Measurements from ENCODE around the gene GSAP. TPM values are rescaled to one million over a fixed set of nuclear protein-coding genes. Genes with fewer than 3 reads are reported as not detected.

The GSAP gene
- polyA plus RNA-seq, 1 donor from 2014 or later: 0.21 TPM

DNA sequence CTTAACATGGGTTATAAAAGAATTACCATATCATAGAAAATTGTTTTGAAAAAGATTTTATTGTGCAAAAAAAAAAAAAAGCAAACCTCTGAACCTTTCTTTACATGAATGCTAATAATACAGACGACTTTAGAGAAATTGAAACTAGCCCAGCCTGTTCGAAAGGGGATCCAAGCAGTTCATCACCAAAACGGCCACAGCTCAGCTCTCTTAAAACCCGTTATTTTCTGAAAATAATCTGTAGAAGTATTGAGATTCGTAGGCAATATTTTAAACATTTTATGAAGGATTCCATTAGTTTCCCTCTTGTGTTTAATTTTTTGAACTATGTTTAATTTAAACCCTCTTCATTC, 9.9 kb upstream of the GSAP start:
- no peak overlapping the region for H3K27ac ChIP-seq (ENCODE audit: low read length)
- TF ChIP-seq EP300 (conservative IDR thresholded peaks at IDR 0.05; ENCODE audit: poor library complexity, severe bottlenecking) (no peak), RAD21 (conservative IDR thresholded peaks at IDR 0.05) (no peak), POLR2AphosphoS5 (IDR thresholded peaks at IDR 0.05) (no peak), MXI1 (conservative IDR thresholded peaks at IDR 0.05; ENCODE audit: poor library complexity, severe bottlenecking) (no peak), EZH2 (IDR thresholded peaks at IDR 0.05; ENCODE audit: borderline replicate concordance, insufficient read depth, low read length, poor library complexity, severe bottlenecking) (no peak), SMC3 (conservative IDR thresholded peaks at IDR 0.05; ENCODE audit: poor library complexity) (no peak), TAF1 (IDR thresholded peaks at IDR 0.05; ENCODE audit: low read depth) (no peak)
- TF ChIP-seq, protein P1, sequence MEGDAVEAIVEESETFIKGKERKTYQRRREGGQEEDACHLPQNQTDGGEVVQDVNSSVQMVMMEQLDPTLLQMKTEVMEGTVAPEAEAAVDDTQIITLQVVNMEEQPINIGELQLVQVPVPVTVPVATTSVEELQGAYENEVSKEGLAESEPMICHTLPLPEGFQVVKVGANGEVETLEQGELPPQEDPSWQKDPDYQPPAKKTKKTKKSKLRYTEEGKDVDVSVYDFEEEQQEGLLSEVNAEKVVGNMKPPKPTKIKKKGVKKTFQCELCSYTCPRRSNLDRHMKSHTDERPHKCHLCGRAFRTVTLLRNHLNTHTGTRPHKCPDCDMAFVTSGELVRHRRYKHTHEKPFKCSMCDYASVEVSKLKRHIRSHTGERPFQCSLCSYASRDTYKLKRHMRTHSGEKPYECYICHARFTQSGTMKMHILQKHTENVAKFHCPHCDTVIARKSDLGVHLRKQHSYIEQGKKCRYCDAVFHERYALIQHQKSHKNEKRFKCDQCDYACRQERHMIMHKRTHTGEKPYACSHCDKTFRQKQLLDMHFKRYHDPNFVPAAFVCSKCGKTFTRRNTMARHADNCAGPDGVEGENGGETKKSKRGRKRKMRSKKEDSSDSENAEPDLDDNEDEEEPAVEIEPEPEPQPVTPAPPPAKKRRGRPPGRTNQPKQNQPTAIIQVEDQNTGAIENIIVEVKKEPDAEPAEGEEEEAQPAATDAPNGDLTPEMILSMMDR (IDR thresholded peaks at IDR 0.05; ENCODE audit: poor library complexity, severe bottlenecking): no peak
- TF ChIP-seq, protein P2, sequence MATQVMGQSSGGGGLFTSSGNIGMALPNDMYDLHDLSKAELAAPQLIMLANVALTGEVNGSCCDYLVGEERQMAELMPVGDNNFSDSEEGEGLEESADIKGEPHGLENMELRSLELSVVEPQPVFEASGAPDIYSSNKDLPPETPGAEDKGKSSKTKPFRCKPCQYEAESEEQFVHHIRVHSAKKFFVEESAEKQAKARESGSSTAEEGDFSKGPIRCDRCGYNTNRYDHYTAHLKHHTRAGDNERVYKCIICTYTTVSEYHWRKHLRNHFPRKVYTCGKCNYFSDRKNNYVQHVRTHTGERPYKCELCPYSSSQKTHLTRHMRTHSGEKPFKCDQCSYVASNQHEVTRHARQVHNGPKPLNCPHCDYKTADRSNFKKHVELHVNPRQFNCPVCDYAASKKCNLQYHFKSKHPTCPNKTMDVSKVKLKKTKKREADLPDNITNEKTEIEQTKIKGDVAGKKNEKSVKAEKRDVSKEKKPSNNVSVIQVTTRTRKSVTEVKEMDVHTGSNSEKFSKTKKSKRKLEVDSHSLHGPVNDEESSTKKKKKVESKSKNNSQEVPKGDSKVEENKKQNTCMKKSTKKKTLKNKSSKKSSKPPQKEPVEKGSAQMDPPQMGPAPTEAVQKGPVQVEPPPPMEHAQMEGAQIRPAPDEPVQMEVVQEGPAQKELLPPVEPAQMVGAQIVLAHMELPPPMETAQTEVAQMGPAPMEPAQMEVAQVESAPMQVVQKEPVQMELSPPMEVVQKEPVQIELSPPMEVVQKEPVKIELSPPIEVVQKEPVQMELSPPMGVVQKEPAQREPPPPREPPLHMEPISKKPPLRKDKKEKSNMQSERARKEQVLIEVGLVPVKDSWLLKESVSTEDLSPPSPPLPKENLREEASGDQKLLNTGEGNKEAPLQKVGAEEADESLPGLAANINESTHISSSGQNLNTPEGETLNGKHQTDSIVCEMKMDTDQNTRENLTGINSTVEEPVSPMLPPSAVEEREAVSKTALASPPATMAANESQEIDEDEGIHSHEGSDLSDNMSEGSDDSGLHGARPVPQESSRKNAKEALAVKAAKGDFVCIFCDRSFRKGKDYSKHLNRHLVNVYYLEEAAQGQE (IDR thresholded peaks at IDR 0.05; ENCODE audit: borderline replicate concordance): no peak
- H3K79me2 ChIP-seq (replicated peaks; ENCODE audit: insufficient read depth, low read length): no peaks in the 10 kb centered on the region
- no peak overlapping the region for H3K9ac ChIP-seq (ENCODE audit: low read length)
- peaks cover 2% of the 10 kb centered on the region for H3F3A ChIP-seq (ENCODE audit: insufficient read depth, low read length, poor library complexity, severe bottlenecking)
- H4K20me1 ChIP-seq (ENCODE audit: insufficient read depth): no peaks in the 10 kb centered on the region
- H3K36me3 ChIP-seq (ENCODE audit: insufficient read depth, low read length): no peaks in the 10 kb centered on the region
- no peaks in the 10 kb centered on the region for H3K9me3 ChIP-seq (ENCODE audit: low read length)
- H2AFZ ChIP-seq (ENCODE audit: low read depth, low read length): no peak overlapping the region
- no peak overlapping the region for H3K4me3 ChIP-seq (ENCODE audit: low read length)
- no peaks in the 10 kb centered on the region for H3K27me3 ChIP-seq (ENCODE audit: insufficient read depth, low read depth, low read length)
- H3K9me2 ChIP-seq (ENCODE audit: insufficient read depth, low read length): no peaks in the 10 kb centered on the region
- no peak overlapping the region for H3K4me2 ChIP-seq (ENCODE audit: low read length)

DNA sequence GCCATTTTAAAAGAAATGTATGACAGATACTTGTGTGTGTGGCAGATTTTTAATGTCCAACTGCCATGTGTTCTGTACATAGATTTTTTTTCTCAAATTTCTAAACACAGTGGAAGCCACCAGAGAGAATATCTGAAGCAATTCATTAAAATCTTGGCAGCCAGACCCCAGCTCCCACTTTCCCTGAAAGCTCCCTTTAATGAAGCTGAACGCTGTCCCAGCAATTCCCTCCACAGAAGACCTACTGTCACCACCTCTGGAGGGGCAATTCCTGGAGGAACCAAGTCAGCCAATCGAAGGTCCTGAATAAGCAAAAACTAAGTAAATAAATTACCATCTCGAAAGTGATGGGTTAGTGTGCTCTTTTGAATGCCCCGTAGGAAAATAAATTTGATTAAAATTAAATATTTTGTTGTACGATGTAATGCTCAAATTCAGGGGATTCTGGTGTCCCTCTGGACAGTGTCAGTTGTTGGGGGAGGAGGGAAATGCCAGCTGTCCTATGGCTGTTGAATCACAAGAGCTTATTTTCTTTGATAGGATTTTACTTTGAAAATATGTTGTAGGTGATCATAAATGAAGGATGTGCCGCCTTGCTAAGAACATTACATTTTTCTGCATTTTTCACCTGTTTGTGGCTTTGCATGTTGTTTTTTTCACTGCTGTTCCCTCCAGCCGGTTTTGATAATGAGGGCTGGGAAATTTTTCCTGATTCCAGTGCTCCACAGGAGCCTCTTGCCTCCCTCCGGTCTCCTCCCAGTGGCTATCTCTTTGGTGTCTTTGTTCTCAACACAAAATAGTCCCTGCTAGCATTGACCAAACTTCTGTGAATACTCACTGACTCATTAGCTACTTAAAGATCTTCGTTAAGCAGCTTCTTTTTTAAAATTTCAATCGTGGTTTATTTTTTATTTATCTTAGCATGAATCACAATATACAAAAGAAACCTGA, 9.2 kb upstream of the GSAP start:
- Histone ChIP-seq H3K27ac (ENCODE audit: low read length) (no peak overlapping the region), H3K79me2 (replicated peaks; ENCODE audit: insufficient read depth, low read length) (no peaks in the 10 kb centered on the region), H3K9me2 (ENCODE audit: insufficient read depth, low read length) (no peaks in the 10 kb centered on the region), H3K9ac (ENCODE audit: low read length) (no peak overlapping the region), H3K27me3 (ENCODE audit: insufficient read depth, low read depth, low read length) (no peaks in the 10 kb centered on the region), H4K20me1 (ENCODE audit: insufficient read depth) (no peaks in the 10 kb centered on the region), H3K4me3 (ENCODE audit: low read length) (no peak overlapping the region), H3F3A (ENCODE audit: insufficient read depth, low read length, poor library complexity, severe bottlenecking) (peaks cover 2% of the 10 kb centered on the region), H3K4me2 (ENCODE audit: low read length) (no peak overlapping the region), H3K9me3 (ENCODE audit: low read length) (no peaks in the 10 kb centered on the region), H3K36me3 (ENCODE audit: insufficient read depth, low read length) (no peaks in the 10 kb centered on the region), H2AFZ (ENCODE audit: low read depth, low read length) (no peak overlapping the region)
- TF ChIP-seq EZH2 (IDR thresholded peaks at IDR 0.05; ENCODE audit: borderline replicate concordance, insufficient read depth, low read length, poor library complexity, severe bottlenecking): no peak
- TF ChIP-seq TAF1 (IDR thresholded peaks at IDR 0.05; ENCODE audit: low read depth): no peak
- no peak for TF ChIP-seq EP300 (conservative IDR thresholded peaks at IDR 0.05; ENCODE audit: poor library complexity, severe bottlenecking)
- no peak for TF ChIP-seq RAD21 (conservative IDR thresholded peaks at IDR 0.05)
- TF ChIP-seq, protein P2 (IDR thresholded peaks at IDR 0.05; ENCODE audit: borderline replicate concordance): no peak
- no peak for TF ChIP-seq MXI1 (conservative IDR thresholded peaks at IDR 0.05; ENCODE audit: poor library complexity, severe bottlenecking)
- TF ChIP-seq SMC3 (conservative IDR thresholded peaks at IDR 0.05; ENCODE audit: poor library complexity): no peak
- no peak for TF ChIP-seq POLR2AphosphoS5 (IDR thresholded peaks at IDR 0.05)
- TF ChIP-seq, protein P1 (IDR thresholded peaks at IDR 0.05; ENCODE audit: poor library complexity, severe bottlenecking): no peak
